Keratinocyte (primary cell): ENCODE measurements around the gene COQ9.

Experiments used
- CTCF ChIP-seq, 3 experiments: IDR thresholded peaks in 1 of 3; conservative IDR thresholded peaks in 1 of 3; optimal IDR thresholded peaks in 1 of 3; 2 replicates in 2 of 3; 3 replicates in 1 of 3; pipeline versions ENCODE3 to v1.5.1; 2011; ENCODE audit warnings: low read length in 3 of 3, mild to moderate bottlenecking in 3 of 3, moderate library complexity in 2 of 3, control low read depth in 1 of 3, inconsistent platforms in 1 of 3; ENCODE audit not compliant: insufficient read depth in 2 of 3; ENCODE audit errors: extremely low read depth in 1 of 3
- EZH2 ChIP-seq: IDR thresholded peaks from one replicate; pipeline ENCODE4 v1.6.1; 2012; ENCODE audit warnings: inconsistent platforms, mild to moderate bottlenecking, low read length, moderate library complexity

- TF ChIP-seq CTCF (optimal IDR thresholded peaks at IDR 0.05 in 1 of 3, IDR thresholded peaks at IDR 0.05 in 1 of 3, conservative IDR thresholded peaks at IDR 0.05 in 1 of 3; ENCODE audit: extremely low read depth in 1 of 3, insufficient read depth in 2 of 3, low read length in 3 of 3) (no peak), EZH2 (no peak)
Measured at GRCh38 chr16:57419506-57419905, 27.8 kb upstream of the COQ9 start.
